Measurements from ENCODE around the gene UBE2J1.

Gene UBE2J1

GRCh38 chr6:89381031-89381430 lies 28.5 kb upstream of the UBE2J1 start:
- no peak overlapping the region for H3K4me3 ChIP-seq (ENCODE audit: control insufficient read depth, low read depth, low read length)
- DNase-seq (ENCODE audit: low read depth): no peak
- TF ChIP-seq CTCF (conservative IDR thresholded peaks at IDR 0.05; ENCODE audit: control insufficient read depth, insufficient read depth, low read depth, low read length): no peak

- H3K4me3 ChIP-seq (ENCODE audit: control insufficient read depth, low read depth, low read length): no peak overlapping the region
- TF ChIP-seq CTCF (conservative IDR thresholded peaks at IDR 0.05; ENCODE audit: control insufficient read depth, insufficient read depth, low read depth, low read length): no peak
- no peak for DNase-seq (ENCODE audit: low read depth)
Observed at GRCh38 chr6:89379281-89379680, 26.8 kb upstream of the UBE2J1 start.

- no peak overlapping the region for H3K4me3 ChIP-seq (ENCODE audit: control insufficient read depth, low read depth, low read length)
- no peak for TF ChIP-seq CTCF (conservative IDR thresholded peaks at IDR 0.05; ENCODE audit: control insufficient read depth, insufficient read depth, low read depth, low read length)
- no peak for DNase-seq (ENCODE audit: low read depth)
Observed at GRCh38 chr6:89378628-89379027, 26.1 kb upstream of the UBE2J1 start.

- peak; percentile 15 for TF ChIP-seq CTCF (conservative IDR thresholded peaks at IDR 0.05; ENCODE audit: control insufficient read depth, insufficient read depth, low read depth, low read length)
- DNase-seq (ENCODE audit: low read depth): no peak
- no peak overlapping the region for H3K4me3 ChIP-seq (ENCODE audit: control insufficient read depth, low read depth, low read length)
Observed at GRCh38 chr6:89375427-89376267, 23.1 kb upstream of the UBE2J1 start.

- H3K4me3 ChIP-seq (ENCODE audit: control insufficient read depth, low read depth, low read length): no peak overlapping the region
- no peak for DNase-seq (ENCODE audit: low read depth)
- no peak for TF ChIP-seq CTCF (conservative IDR thresholded peaks at IDR 0.05; ENCODE audit: control insufficient read depth, insufficient read depth, low read depth, low read length)
Observed at GRCh38 chr6:89372506-89372901, 20.0 kb upstream of the UBE2J1 start.

GRCh38 chr6:89371849-89372505 lies 19.5 kb upstream of the UBE2J1 start:
- peak; percentile 47 for DNase-seq (ENCODE audit: low read depth)
- TF ChIP-seq CTCF (conservative IDR thresholded peaks at IDR 0.05; ENCODE audit: control insufficient read depth, insufficient read depth, low read depth, low read length): peak; percentile 95
- H3K4me3 ChIP-seq (ENCODE audit: control insufficient read depth, low read depth, low read length): no peak overlapping the region
